PFSK-1 (cell line): ENCODE data around the gene CELF4.

Source experiments
- FOXP2 ChIP-seq: optimal IDR thresholded peaks from 2 replicates; pipeline ENCODE3; 2011; ENCODE audit warnings: borderline replicate concordance, control low read depth, inconsistent platforms; ENCODE audit not compliant: insufficient read depth; ENCODE audit errors: extremely low read length, extremely low read depth
- POLR2AphosphoS5 ChIP-seq: IDR thresholded peaks from 2 replicates; pipeline ENCODE4 v1.6.1; 2012; ENCODE audit warnings: low read depth, mild to moderate bottlenecking, control low read depth, low read length, moderate library complexity
- REST ChIP-seq, 2 experiments: IDR thresholded peaks; 2 replicates each; pipeline versions ENCODE4 v1.6.1 to v1.8.0; 2011 to 2012; ENCODE audit warnings: low read depth in 2 of 2, low read length in 2 of 2, control low read depth in 1 of 2, inconsistent platforms in 1 of 2, mild to moderate bottlenecking in 1 of 2, moderate library complexity in 1 of 2; ENCODE audit not compliant: insufficient read depth in 1 of 2
- SIN3A ChIP-seq: IDR thresholded peaks from 2 replicates; pipeline ENCODE4 v1.6.1; 2012; ENCODE audit warnings: mild to moderate bottlenecking, low read length, moderate library complexity, borderline replicate concordance; ENCODE audit not compliant: insufficient read depth
- TAF1 ChIP-seq: IDR thresholded peaks from 2 replicates; pipeline ENCODE4 v1.6.1; 2012; ENCODE audit warnings: low read length, control low read depth, borderline replicate concordance; ENCODE audit not compliant: insufficient read depth

Gene CELF4

GRCh38 chr18:37394610-37394965, 171.0 kb downstream of the CELF4 start:
- TF ChIP-seq FOXP2 (no peak), REST (IDR thresholded peaks at IDR 0.05; ENCODE audit: insufficient read depth in 1 of 2, low read depth in 2 of 2, low read length in 2 of 2) (no peak)

GRCh38 chr18:37393945-37394609, 171.5 kb downstream of the CELF4 start:
- TF ChIP-seq REST (IDR thresholded peaks at IDR 0.05; ENCODE audit: insufficient read depth in 1 of 2, low read depth in 2 of 2, low read length in 2 of 2) (no peak), POLR2AphosphoS5 (no peak), SIN3A (no peak), FOXP2 (no peak), TAF1 (no peak)

- TF ChIP-seq TAF1 (no peak), FOXP2 (no peak), SIN3A (no peak), POLR2AphosphoS5 (no peak), REST (IDR thresholded peaks at IDR 0.05; ENCODE audit: insufficient read depth in 1 of 2, low read depth in 2 of 2, low read length in 2 of 2) (no peak)
Measured at GRCh38 chr18:37393221-37393827, 172.3 kb downstream of the CELF4 start.

GRCh38 chr18:37392648-37393047, 172.9 kb downstream of the CELF4 start:
- no peak for TF ChIP-seq POLR2AphosphoS5
- TF ChIP-seq SIN3A: no peak
- TF ChIP-seq REST (IDR thresholded peaks at IDR 0.05; ENCODE audit: insufficient read depth in 1 of 2, low read depth in 2 of 2, low read length in 2 of 2): no peak
- no peak for TF ChIP-seq TAF1
- no peak for TF ChIP-seq FOXP2
